Measurements from ENCODE around the gene CPVL. TPM values are rescaled to one million over a fixed set of nuclear protein-coding genes. Genes with fewer than 3 reads are reported as not detected.

Gene CPVL
- total and polyA plus RNA-seq, 2 experiments from 2014 or later = 31.9 to 37.8 TPM

- Histone ChIP-seq H3K4me3 (no peak overlapping the region), H2AFZ (no peak overlapping the region), H3K9me2 (ENCODE audit: insufficient read depth) (0 out of 2 replicates have a peak, but pooled peaks cover 6% of the 10 kb centered on the region), H3K27me3 (ENCODE audit: insufficient read depth) (no peaks in the 10 kb centered on the region), H3K4me1 (ENCODE audit: insufficient read depth) (no peaks in the 10 kb centered on the region), H3K79me2 (replicated peaks; ENCODE audit: insufficient read depth) (no peaks in the 10 kb centered on the region), H3F3A (replicated peaks; ENCODE audit: low read depth) (no peaks in the 10 kb centered on the region), H3K36me3 (ENCODE audit: insufficient read depth) (no peaks in the 10 kb centered on the region), H3K4me2 (no peak overlapping the region), H3K27ac (ENCODE audit: low read depth) (no peak overlapping the region), H4K20me1 (replicated peaks; ENCODE audit: insufficient read depth) (no peaks in the 10 kb centered on the region)
- Mint-ChIP-seq H3K9me3 (no peaks in the 10 kb centered on the region; the same call in 2 of the 3 replicates), H3K36me3 (ENCODE audit: low read depth) (no peaks in the 10 kb centered on the region; the same call in 2 of the 3 replicates), H3K27ac (no peak overlapping the region), H3K4me1 (peaks cover under 1% of the 10 kb centered on the region), H3K4me3 (no peak overlapping the region), H3K27me3 (ENCODE audit: insufficient read depth, low read depth, poor library complexity) (no peaks in the 10 kb centered on the region)
- ATAC-seq (no peak), DNase-seq (ENCODE audit: low spot score) (no peak)
- TF ChIP-seq ETS1 (IDR thresholded peaks at IDR 0.05) (no peak), REST (IDR thresholded peaks at IDR 0.05; ENCODE audit: unreplicated experiment) (no peak), NANOG (IDR thresholded peaks at IDR 0.05; ENCODE audit: borderline replicate concordance) (no peak), EZH2phosphoT487 (IDR thresholded peaks at IDR 0.05; ENCODE audit: unreplicated experiment) (no peak), JUNB (IDR thresholded peaks at IDR 0.05; ENCODE audit: unreplicated experiment) (no peak), ZNF114 (CRISPR knock-in tag; IDR thresholded peaks at IDR 0.05) (no peak), ZNF331 (CRISPR knock-in tag; IDR thresholded peaks at IDR 0.05; ENCODE audit: low read depth) (no peak), STAT1 (IDR thresholded peaks at IDR 0.05; ENCODE audit: unreplicated experiment) (no peak), CREB1 (CRISPR knock-in tag; IDR thresholded peaks at IDR 0.05; ENCODE audit: low read depth) (no peak), CTCF (conservative IDR thresholded peaks at IDR 0.05; ENCODE audit: low read depth in 2 of 2) (no peak), EZH2 (IDR thresholded peaks at IDR 0.05; ENCODE audit: low read depth, unreplicated experiment) (no peak), ZNF462 (CRISPR knock-in tag; IDR thresholded peaks at IDR 0.05) (no peak), POLR2AphosphoS5 (IDR thresholded peaks at IDR 0.05; ENCODE audit: low read depth) (no peak)
These were observed 133.1 kb downstream of the CPVL start for GRCh38 chr7:29013082-29013695.
